Sigmoid colon (tissue), 4 donors: ENCODE data around the gene MED16.

Experiments used
- EP300 ChIP-seq, 4 donors: sonication (generic); formaldehyde crosslinking; IDR thresholded peaks; one replicate each; pipeline ENCODE4 v1.6.1; 2017; ENCODE audit warnings: antibody characterized with exemption in 4 of 4
- POLR2A ChIP-seq, 2 donors: fragments of 450-650 bp; IDR thresholded peaks; one replicate each; pipeline ENCODE4 v1.6.1; 2016; ENCODE audit warnings: antibody characterized with exemption in 2 of 2, mild to moderate bottlenecking in 2 of 2, moderate library complexity in 2 of 2
- POLR2AphosphoS5 ChIP-seq, 4 donors: sonication (generic); formaldehyde crosslinking; IDR thresholded peaks; one replicate each; pipeline ENCODE4 v1.6.1; 2017; ENCODE audit warnings: antibody characterized with exemption in 4 of 4
- TF ChIP-seq, protein P1 (sequence below), 4 experiments: fragments of 450-650 bp in 3 of 4; fragments of 200-600 bp in 1 of 4; IDR thresholded peaks; one replicate each; pipeline ENCODE4 v1.5.1; 2016 to 2019; ENCODE audit warnings: antibody characterized with exemption in 4 of 4, mild to moderate bottlenecking in 3 of 4, moderate library complexity in 2 of 4

DNA sequence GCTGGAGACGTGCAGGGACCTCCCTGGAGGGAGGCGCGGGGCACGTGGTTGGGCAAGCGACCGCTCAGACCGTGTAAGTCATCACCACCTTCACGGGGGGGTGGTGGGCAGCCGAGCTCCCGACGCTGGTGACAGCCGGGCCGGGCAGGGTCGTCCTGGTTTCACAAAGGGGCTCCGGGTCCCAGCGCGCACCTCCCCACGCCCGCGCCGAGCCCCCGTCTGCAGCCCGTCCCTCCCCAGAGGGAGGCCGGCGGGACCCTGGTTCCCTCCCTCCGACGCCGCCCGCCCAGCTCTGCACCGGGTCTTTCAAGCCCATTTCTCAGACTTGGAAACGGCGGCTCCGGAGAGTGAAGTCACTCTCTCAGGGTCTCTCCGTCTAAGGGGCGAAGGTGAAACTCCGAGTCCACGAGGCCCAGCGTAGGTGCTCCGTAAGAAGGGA is 32.1 kb upstream of the MED16 start:
- TF ChIP-seq POLR2A (IDR thresholded peaks at IDR 0.05) (no peak), EP300 (IDR thresholded peaks at IDR 0.05) (no peak), POLR2AphosphoS5 (IDR thresholded peaks at IDR 0.05) (no peak)
- TF ChIP-seq, protein P1, sequence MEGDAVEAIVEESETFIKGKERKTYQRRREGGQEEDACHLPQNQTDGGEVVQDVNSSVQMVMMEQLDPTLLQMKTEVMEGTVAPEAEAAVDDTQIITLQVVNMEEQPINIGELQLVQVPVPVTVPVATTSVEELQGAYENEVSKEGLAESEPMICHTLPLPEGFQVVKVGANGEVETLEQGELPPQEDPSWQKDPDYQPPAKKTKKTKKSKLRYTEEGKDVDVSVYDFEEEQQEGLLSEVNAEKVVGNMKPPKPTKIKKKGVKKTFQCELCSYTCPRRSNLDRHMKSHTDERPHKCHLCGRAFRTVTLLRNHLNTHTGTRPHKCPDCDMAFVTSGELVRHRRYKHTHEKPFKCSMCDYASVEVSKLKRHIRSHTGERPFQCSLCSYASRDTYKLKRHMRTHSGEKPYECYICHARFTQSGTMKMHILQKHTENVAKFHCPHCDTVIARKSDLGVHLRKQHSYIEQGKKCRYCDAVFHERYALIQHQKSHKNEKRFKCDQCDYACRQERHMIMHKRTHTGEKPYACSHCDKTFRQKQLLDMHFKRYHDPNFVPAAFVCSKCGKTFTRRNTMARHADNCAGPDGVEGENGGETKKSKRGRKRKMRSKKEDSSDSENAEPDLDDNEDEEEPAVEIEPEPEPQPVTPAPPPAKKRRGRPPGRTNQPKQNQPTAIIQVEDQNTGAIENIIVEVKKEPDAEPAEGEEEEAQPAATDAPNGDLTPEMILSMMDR (IDR thresholded peaks at IDR 0.05) = no peak
